ENCODE results near the gene TROAP. TPM values are rescaled to one million over a fixed set of nuclear protein-coding genes. Genes with fewer than 3 reads are reported as not detected.

TROAP gene
- total RNA-seq, 1 donor from 2014 or later = 67.1 TPM

DNA sequence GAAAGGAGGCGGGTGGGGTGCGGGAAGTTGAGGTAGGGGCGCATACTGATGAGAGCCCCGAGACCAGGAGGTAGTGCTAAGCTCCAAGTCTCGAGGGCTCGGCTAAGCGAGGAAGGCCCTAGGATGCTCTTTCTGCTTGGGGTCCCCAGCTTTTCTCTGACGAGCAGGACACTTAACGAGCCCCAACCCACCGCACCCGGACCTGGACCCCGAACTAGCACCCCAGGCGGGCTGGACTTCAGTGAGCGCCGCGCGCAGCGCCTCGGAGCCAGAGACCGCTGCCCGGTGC lies 18.7 kb downstream of the TROAP start:
- intact Hi-C loops (cut with micrococcal nuclease) = loop anchor here (1.0 to 5.0 kb wide), 4 partner anchors 18 to 359 kb away; partner anchors contain the start of genes DHH and TROAP

DNA sequence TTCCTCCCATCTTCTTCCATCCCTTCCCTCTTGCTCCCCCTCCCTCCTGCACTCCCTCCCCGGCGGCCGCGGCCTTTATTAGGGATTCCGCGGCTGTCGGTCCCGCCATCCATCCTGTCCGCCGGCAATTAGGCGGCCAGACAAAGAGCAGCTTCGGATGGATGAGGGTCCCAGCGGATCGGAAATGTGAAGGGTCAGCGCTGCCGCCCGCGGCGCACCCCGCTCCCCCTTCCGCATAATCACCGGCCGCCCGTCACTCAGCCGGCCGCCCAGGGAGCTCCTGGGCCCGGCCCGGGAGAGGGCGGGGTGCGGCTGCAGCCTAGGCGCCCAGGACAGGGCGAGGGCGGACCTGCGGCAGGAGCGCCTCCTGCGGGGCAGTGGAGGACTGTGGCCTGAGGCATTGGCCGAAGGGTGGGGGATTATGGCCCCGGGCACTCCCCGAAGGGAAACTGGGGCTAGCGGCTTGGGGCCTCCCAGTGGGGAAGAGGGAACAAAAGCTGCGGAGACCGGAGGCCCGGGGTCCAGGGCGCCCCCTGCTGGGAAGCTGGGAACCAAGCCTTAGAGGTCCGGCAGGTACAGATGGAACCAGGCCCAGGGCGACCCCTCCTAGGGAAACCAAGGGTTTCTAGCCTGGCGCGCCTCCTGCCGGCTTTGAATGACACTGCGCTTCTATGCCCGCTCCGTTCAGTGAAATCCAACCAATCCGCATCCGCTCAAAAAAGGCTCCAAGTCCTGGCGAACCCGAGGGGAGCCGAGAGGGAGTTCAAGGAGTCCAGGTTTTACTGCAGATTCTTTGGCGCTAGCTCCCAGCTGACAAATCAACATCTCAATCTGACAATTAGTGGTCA lies 19.2 kb downstream of the TROAP start:
- intact Hi-C loops (cut with micrococcal nuclease) = loop anchor here (1.0 to 5.0 kb wide), 4 partner anchors 19 to 360 kb away; partner anchors contain the start of genes DHH and TROAP

DNA sequence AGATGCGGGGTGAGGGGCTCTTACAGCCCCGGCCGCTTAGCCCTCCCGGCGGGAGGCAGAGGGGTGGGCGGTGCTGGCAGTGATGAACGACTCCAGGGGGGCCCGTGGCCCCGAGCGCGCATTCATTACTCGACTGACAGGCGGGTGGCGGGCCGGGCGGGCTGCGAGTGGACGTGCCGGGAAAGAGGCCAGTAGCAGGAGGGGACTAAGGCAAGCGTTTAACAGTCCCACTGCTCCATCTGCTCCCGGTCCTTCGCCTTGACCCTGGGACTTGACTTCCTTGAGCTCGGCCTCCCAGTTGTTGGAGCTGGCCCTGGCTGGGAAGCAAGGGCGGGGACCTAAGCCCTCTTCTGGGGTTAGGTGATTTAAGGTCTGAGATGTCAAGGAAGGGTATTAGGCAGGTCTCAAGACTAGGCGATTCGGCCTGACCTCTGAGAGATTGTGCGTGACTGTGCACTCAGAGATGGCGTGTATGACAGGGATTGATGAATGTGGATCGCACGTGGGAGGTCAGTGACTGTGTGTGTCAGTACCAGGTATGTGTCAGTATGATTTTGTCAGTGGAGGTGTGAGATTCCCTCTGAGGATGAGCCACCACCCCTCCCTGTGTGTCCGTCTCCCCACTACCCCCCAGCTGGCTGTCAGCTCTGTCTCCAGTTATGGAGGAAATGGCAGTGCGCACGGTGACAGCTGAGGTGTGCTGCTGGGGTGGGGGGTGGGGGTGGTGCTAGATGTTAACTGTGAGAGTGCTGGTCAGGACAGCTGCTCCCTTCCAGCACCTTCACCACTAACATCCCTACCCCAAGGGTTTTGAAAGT lies 20.1 kb downstream of the TROAP start:
- intact Hi-C loops (cut with micrococcal nuclease) = loop anchor here (1.0 to 5.0 kb wide), 4 partner anchors 20 to 361 kb away; partner anchors contain the start of genes DHH and TROAP

DNA sequence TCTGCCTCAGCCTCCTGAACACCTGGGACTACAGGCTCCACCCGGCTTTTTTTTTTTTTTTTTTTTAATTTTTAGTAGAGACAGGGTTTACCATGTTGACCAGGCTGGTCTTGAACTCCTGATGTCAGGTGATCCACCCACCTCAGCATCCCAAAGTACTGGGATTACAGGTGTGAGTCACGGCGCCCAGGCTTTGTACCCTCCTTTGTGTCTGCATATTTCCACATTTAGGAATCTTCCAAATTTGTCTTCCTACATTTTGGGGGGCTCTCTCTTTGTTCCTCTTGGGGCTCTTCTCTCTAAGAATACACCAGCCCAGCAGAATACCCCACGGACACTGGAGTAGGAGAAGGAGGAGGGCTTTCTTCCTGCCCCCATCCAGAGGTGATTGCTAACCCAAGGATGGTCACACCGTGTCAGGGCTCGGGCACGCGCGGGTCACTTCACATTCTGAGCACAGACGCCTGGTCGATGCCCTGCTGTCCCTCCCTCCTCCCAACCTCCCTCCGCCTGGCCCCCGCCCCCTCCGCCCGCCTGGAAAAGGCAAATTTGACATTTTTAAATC lies 21.5 kb downstream of the TROAP start:
- intact Hi-C loops (cut with micrococcal nuclease) = loop anchor here (5.0 kb wide), 2 partner anchors 252 to 362 kb away; partner anchors contain the start of gene DHH

DNA sequence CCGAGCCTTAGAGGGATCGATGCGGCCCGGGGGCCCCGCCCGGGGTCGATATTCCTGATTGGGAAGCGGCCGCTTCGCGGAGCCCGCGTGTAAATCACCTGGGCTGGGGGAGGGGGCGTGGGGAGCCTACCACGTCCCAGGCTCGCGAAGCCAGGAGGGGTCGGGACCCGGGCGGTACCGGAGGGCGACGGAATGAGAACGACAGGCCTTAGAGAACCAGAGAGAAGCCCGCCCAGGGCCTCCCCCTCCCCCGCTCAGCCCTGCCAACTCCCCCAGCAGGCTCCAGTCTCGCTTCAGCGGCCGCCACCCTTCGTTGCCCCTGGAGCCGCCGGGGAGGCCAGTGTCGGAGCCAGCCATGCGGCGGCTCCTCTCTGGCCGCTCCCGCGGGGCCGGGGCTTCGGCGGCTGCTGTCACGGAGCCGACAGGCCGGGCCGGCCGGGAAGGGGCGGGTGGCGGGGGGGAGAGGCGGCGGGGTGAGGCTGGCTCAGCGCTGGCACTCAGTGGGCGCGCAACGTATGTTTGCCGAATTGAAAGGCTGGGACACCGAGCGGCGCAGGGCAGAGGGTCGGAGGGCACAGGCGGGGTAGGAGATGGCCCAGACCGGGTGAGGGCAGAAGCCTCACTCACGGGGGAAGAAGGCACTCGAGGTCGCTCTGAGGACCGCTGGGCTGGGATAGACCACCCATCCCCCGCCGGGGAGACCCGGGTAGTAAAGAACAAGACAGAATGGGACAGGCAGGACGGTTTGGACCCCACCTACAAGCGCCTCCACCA lies 22.2 kb downstream of the TROAP start:
- intact Hi-C loops (cut with micrococcal nuclease) = no loop called here

DNA sequence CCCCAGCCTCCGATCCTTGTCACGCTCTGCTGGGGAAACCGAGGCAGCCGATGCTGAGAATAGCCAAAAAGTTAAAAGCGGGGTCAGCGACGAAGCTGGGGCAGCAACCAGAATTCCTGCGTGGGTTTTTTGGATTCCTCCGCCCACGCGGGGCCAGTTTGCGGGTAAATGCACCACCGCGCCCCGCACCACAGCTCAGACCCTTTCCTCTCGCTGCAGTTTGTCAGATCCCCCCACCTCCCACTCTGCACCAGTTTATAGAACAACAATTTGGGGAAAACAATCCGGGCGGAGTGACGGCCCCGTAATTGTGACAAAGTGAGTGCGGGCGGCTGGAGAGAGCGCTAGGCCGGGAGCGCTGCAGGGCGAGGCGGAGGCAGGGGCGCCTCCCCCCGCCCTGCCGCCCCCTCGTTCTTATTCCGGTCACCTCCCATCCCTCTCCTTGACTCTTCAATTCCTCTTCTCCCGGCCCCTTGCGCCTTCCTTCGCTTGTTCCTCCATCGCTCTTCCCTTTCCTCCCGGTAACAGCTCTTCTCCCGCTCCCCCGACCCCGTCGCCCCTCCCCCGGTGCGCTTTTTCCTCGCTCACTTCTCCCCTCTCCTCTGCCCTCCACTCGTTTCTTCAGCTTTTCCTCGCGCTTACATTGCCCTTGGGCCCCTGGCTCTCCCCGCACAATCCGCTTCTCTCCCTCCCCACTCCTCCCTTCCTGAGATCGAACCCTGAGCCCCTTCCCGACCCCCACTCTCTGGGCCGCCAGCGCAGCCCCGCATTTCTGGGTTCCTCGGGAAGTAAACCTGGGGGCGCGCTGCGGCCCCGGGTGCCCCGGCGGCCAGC lies 23.0 kb downstream of the TROAP start:
- intact Hi-C loops (cut with micrococcal nuclease) = loop anchor here (2.0 kb wide), 1 partner anchor 21 kb away; the partner anchor contains the start of gene SPATS2

DNA sequence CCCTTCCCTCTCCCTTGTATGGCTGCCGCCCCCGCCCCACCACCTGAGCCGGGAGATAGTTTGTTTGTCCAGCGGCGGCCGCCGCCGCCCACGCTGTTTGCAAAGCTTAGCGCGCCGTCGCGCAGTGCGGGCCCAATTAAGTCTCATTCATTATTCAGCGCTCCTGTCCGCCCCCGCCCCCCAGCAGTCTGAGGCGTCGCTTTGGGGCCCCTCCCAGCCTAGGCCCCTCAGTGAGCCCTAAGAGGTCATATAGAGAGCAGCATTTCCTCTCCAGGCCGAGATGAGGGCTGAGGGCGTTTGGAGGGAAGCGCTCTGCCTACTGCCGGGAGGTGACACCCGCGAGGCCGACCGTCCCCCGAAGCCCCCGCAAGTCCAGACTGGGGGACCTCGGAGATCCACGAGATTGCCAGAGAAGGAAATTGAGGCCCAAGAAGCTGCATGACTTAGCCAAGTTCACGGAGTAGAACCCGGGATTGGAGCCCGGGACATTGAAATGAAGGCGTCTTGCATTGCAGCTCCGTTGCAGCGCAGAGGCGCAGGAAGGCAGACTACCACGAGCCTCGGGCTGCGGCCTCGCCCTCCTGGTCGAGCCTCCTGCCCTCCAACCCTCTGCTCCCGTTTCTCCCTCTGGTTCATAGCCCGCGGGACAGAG lies 23.7 kb downstream of the TROAP start, which contains the start of gene DNAJC22:
DNAJC22 (plus strand) TSS at position 230 of the 652 bp plus-strand sequence. CDS start 1,985 bp downstream, outside the sequence.
- intact Hi-C loops (cut with micrococcal nuclease) = loop anchor here (1.0 to 2.0 kb wide), 3 partner anchors 9 to 58 kb away; partner anchors contain the start of genes C1QL4 and SPATS2

DNA sequence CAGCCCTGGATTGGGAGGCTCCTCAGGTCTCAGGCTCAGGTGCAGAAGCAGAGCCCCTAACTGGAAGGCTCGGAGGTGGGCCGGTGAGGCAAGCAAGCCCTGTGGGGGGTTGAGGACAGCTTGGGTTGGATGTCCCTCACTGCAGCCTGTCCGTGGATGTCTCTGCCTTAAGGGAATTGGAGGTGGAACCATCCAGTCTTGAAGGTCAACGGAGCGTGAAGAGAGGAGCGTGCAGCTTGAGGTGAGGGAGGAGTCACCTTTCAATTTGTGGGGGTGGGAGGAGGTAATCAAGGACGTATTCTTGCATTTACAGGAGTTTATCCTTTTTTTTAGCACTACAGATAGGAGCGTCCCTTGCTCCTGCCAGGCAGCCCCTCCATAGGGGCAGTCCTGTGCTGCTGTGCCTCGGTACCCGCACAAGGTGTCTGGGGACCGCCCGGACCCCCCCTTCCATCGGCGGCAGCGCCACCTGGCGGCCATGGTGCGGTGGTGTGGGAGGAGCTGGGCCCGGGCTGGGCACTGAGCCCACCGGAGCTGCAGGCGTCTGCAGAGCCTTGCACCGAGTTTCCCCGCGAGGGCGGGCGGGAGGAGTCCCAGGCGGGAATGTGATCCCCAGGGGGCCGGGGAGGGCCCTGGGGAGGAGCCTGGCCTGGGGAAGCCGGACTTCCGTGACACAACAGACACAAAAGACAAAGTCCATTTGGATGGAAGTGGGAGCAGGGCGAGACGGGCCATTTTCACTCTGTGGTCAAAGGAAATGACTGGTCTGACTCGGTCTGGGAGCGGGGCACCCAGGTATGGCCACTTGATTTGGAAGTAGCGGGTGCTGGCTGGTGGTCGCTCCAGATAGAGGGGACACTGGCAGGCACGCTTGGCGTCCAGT lies 24.5 kb downstream of the TROAP start:
- intact Hi-C loops (cut with micrococcal nuclease) = loop anchor here (1.0 to 2.0 kb wide), 3 partner anchors 10 to 59 kb away; partner anchors contain the start of genes C1QL4 and SPATS2

DNA sequence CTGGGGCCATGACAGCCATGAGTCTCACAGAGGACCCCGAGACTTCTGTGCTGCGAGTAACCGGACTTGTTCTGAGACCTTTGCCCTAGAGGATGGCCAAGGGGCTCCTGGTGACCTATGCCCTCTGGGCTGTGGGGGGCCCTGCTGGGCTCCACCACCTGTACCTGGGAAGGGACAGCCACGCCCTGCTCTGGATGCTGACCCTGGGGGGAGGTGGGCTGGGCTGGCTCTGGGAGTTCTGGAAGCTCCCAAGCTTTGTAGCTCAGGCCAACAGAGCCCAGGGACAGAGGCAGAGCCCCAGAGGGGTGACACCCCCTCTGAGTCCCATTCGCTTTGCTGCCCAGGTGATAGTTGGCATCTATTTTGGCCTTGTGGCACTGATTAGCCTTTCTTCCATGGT lies 25.7 kb downstream of the TROAP start:
- intact Hi-C loops (cut with micrococcal nuclease) = no loop called here

DNA sequence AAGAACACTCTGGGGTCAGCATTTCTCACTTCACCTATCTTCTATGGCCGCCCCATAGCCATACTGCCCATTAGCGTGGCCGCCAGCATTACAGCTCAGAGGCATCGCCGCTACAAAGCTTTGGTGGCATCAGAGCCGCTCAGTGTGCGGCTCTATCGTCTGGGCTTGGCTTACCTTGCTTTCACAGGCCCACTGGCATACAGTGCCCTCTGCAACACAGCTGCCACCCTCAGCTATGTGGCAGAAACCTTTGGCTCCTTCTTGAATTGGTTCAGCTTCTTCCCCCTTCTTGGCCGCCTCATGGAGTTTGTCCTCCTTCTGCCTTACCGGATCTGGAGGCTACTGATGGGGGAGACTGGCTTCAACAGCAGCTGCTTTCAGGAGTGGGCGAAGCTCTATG lies 26.2 kb downstream of the TROAP start:
- intact Hi-C loops (cut with micrococcal nuclease) = no loop called here

DNA sequence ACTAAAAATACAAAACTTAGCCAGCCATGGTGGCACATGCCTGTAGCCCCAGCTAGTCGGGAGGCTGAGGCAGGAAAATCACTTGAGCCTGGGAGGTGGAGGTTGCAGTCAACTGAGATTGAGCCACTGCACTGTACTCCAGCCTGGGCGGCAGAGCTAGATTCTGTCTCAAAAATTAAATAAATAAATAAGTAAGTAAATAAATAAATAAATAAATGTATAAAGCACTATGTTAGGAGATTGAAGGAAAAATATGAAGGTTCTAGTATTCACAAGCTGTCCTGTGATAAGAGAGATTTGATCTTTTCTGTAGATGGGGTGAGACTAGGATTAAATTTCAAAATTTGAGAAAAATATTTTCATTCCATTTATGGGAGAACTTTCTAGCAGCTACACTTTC lies 29.3 kb downstream of the TROAP start:
- intact Hi-C loops (cut with micrococcal nuclease) = no loop called here

DNA sequence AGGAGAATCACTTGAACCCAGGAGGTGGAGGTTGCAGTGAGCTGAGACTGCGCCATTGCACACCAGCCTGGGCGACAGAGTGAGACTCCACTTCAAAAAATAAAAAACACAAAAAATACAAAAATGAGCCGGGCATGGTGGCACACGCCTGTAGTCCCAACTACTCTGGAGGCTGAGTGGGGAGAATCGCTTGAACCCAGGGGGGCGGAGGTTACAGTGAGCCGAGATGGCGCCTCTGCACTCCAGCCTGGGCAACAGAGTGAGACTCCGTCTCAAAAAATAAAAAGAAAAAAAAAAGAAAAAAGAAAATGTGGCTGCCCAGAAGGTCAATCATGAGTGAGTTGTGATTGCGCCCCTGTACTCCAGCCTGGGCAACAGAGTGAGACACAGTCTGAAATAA lies 32.9 kb downstream of the TROAP start:
- intact Hi-C loops (cut with micrococcal nuclease) = no loop called here

DNA sequence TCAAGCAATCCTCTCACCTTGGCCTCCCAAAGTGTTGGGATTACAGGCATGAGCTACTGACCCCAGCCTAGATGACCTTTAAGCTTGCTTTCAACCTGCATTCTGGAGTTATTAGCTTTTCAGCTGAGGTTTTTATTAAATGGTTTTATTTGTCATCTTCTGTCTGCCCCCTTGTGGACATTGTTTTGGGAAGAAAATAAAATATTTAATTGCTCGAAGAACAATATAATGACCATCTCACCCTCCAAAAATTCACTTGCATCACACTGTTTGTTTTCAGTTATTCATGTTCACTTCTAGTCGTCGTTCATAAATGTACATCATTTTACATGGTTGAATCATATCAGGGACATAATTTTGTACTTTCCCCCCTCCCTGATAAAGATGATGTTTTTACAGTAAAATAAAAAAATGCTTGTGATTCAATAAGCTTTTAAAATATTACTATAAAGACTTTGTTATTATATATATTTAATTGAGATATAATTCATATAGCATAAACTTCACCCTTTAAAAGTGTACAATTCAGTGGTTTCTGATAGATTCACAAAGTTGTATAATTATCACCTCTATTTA lies 34.1 kb downstream of the TROAP start:
- intact Hi-C loops (cut with micrococcal nuclease) = no loop called here

DNA sequence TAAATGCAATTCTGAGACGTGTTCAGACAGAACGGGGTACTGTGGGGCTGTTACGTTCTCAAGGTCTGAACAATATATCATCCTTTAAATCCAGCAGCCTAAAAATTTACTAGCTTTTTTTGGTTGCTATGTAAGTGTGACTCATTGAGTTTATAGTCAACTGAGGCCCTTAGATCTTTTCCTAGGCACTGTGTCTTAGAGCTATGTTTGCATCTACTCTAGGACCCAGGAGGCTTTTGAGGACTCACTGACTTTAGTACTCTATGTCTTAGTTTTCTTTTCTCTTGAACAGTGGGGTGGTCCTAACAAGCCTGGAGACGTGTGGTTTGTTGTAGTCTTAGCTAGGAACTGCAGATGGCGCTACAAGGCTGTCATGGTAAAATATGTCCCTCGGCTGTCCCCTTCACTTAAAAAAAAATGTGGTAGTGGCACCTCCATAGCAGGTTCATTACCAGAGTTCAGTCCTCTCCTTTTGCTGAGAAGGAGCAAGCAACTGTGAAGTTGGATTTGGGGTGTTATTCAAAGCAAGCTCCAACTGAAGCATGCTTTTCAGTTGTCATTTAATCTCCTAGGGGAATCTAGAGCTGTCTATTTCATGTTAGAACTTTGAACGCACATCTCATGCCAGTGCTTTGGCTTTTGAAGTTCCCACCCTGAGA lies 35.6 kb downstream of the TROAP start:
- intact Hi-C loops (cut with micrococcal nuclease) = loop anchor here (1.0 kb wide), 4 partner anchors 8 to 222 kb away; no protein-coding TSS in a partner anchor

DNA sequence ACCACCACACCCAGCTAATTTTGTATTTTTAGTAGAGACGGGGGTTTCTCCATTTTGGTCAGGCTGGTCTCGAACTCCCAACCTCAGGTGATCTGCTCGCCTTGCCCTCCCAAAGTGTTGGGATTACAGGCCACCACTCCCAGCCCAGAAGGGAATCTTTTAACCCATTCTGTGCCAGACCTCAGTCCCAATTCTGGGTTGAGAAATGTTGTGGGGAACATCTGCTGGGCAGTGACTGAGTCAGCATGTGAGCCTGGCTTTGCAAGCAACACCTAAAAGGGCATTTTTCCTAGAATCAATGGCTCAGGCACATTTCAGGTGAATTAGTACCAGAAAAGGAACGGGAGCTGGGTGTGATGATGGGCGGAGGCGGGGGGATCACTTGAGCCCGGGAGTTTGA lies 36.6 kb downstream of the TROAP start:
- intact Hi-C loops (cut with micrococcal nuclease) = no loop called here

DNA sequence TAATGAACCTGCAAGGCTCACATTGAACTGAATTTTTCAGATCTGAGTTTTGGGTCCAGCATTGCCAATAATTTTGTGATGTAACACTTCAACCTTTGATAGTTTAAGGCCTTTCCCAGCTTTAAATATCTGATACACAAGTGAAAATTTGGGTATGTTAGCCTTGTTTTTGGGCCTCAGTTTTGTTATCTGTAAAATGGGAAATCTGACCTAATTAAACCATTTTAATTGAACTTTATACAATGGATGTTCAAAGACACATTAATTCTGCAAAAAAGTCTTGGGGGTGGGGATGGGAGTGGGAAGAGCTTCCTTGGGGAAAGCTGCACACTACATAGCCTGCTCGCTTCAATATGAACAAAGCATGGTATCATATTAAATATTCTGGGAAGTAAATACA lies 39.0 kb downstream of the TROAP start:
- intact Hi-C loops (cut with micrococcal nuclease) = no loop called here

DNA sequence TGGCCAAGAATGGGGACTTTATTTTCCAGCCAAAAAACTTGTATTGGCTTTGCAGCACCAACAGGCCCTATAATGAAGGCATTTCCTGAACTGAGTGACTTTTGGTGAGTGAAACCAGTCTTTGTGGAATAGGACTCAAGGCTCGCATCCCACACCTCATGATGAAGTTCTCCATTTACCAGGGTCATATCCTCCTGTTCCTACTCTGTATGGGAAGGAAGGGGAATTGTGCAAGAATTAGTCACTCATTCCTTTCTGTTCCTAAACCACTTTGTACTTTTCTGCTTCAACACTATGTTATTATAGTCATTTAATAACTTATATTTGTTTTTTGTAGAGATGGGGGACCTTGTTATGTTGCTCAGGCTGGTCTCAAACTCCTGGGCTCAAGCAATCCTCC lies 41.9 kb downstream of the TROAP start:
- intact Hi-C loops (cut with micrococcal nuclease) = loop anchor here (5.0 kb wide), 1 partner anchor 257 kb away; the partner anchor contains the start of gene PRPF40B
